HS-5 (cell line): ENCODE data around the gene FAIM2.

ENCODE experiments used
- DNase-seq: peaks from one replicate; pipeline ENCODE4 v3.0.0-alpha.2; 2012; ENCODE audit warnings: low read depth

The FAIM2 gene

GRCh38 chr12:49823951-49824350, 79.7 kb downstream of the FAIM2 start:
- DNase-seq = no peak

- DNase-seq = no peak
Measured at GRCh38 chr12:49823350-49823749, 80.3 kb downstream of the FAIM2 start.

GRCh38 chr12:49821373-49822287, 82.1 kb downstream of the FAIM2 start:
- DNase-seq = no peak

- DNase-seq = no peak
Measured at GRCh38 chr12:49819786-49820185, 83.9 kb downstream of the FAIM2 start.

- no peak for DNase-seq
Measured at GRCh38 chr12:49818241-49818895, 85.3 kb downstream of the FAIM2 start.
